H54 (cell line): ENCODE results near the gene RAD51AP2.
"Not testable (repeated sequence)": the region's sequence is repeated elsewhere in the genome, so short reads cannot be mapped to it uniquely, and the experiment has no call there.

ENCODE experiments used
- DNase-seq: peaks from one replicate; pipeline ENCODE4 v3.0.0; 2011; ENCODE audit warnings: low spot score, mixed read lengths; ENCODE audit not compliant: insufficient read length
- FAIRE-seq: peaks from 3 replicates; lab custom pipeline; 2011; peaks lifted over from hg19 to GRCh38; lab: Jason Lieb, UNC
- POLR2A ChIP-seq: IDR thresholded peaks from 2 replicates; pipeline ENCODE4 v1.6.1; 2011; ENCODE audit warnings: low read depth, mild to moderate bottlenecking, low read length

RAD51AP2 gene

GRCh38 chr2:17517481-17518211 lies 594 bp downstream of the RAD51AP2 start:
- no peak for FAIRE-seq
- no peak for TF ChIP-seq POLR2A
- DNase-seq, result no peak

DNA sequence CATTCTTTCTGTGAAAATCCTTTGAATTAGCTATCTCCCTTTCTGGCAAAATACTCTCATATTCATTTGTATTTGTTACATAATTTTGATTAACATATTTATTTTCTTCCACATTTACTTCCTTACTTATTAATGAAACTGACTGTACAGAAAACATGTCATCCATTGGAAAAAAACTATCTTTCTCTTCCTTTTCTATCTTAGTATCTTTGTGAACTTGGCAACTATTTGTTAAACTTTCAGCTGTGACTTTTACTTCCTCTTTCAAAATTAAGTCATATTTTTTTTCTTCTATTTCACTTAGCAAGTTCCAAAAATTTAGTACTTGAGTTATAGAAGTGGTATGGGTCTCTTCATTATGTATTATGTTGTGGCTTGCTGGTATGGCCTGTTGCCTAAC lies 2.6 kb downstream of the RAD51AP2 start:
- FAIRE-seq (no peak), DNase-seq (no peak)

DNA sequence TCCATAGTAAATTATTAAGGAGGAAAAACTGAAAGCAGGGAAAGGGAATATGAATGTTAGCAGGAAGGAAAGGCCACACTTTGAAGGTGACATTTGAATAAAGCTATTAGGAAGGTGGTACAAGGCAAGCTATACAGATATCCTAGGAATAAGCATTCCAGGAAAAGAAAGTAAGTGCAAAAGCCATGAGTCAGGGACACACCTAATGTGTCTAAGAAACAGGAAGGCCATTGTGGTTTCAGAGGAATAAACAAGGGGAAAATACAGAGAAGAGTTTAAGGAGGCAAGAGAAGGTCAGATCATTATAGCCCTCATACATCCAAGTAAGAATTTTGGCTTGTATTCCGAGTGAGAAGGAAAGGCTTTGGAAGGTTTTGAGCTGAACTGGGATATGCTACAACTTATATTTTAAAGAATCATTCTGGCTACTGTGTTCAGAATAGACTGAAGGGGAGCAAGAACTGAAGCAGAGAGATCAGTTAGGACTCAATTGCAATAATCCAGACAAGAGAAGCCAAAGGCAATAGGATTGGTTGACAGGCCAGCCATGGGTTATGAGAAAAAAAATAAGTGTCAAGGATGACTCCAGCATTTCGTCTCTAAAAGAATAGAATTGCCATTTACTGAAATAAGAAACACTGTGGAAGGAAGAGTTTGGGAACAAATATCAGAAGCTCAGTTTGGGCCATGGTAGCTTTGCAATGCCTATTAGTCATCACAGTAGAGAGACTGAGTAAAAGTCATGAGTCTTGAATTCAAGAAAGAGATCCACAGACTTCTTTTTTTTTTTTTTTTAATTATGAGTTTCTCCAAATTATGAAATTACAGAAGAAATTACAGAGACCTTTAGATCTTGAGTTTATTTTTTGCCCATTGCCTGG lies 11.3 kb downstream of the RAD51AP2 start:
- FAIRE-seq, result no peak
- TF ChIP-seq POLR2A, result no peak
- no peak for DNase-seq

More for the DNA sequence above, 2.6 kb downstream of the RAD51AP2 start:
- no peak for TF ChIP-seq POLR2A

DNA sequence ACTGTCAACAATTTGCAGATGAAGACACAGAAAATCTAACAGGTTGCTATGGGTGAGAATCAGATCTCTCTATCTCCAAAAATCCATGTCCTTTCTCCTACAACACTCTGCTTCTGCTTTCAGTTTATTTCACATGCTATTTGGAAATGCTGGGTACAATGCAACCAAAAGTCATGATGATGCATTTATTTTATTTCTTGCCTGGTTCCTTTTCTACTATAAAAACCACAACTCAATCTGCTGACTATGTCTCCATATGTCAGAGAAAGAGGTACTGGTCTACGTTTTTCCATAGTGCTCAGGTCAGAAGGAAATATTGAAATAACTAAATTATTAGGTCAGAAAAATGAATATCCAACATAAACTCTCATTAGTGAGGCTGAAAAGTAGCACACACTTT lies 20.5 kb downstream of the RAD51AP2 start:
- TF ChIP-seq POLR2A, result no peak
- FAIRE-seq (no peak), DNase-seq (no peak)

GRCh38 chr2:17495590-17495989 lies 22.6 kb downstream of the RAD51AP2 start:
- TF ChIP-seq POLR2A, result no peak
- DNase-seq (no peak), FAIRE-seq (no peak)

DNA sequence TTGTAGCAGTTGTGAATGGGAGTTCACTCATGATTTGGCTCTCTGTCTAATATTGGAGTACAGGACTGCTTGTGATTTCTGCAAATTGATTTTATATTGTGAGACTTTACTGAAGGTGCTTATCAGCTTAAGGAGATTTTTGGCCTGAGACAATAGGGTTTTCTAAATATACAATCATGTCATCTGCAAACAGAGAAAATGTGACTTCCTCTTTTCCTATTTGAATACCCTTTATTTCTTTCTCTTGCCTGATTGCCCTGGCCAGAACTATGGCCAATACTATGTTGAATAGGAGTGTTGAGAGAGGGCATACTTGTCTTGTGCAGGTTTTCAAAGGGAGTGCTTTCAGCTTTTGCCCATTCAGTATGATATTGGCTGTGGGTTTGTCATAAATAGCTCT lies 28.1 kb downstream of the RAD51AP2 start:
- not testable (repeated sequence) for DNase-seq, FAIRE-seq

GRCh38 chr2:17488610-17489009 lies 29.6 kb downstream of the RAD51AP2 start:
- not testable (repeated sequence) for DNase-seq, FAIRE-seq

DNA sequence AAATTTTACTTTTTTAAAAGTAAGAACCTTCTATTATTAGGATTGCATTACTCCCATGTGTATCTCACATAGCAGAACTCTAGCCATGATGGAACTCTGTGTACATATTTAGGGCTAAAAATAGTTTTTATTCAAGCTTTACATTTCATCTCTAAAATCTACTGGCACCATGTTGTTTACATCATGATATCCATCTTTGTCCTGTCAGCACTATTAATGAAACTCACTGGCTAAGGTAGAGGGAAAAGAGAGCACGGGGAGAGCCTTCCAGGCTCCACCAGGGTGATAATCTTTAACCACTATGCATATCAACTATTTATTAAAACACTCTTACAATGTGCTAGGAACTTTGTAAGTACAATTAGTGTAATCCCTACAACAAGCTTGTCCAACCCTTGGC lies 34.7 kb downstream of the RAD51AP2 start:
- DNase-seq (no peak), FAIRE-seq (no peak)
- TF ChIP-seq POLR2A, result no peak

GRCh38 chr2:17482651-17483050 lies 35.6 kb downstream of the RAD51AP2 start:
- DNase-seq (no peak), FAIRE-seq (no peak)
- TF ChIP-seq POLR2A, result no peak

- DNase-seq (no peak), FAIRE-seq (no peak)
- TF ChIP-seq POLR2A, result no peak
These were observed 38.4 kb downstream of the RAD51AP2 start for GRCh38 chr2:17479875-17480274.

- FAIRE-seq, result no peak
These were observed 41.4 kb downstream of the RAD51AP2 start for GRCh38 chr2:17476830-17477229.

DNA sequence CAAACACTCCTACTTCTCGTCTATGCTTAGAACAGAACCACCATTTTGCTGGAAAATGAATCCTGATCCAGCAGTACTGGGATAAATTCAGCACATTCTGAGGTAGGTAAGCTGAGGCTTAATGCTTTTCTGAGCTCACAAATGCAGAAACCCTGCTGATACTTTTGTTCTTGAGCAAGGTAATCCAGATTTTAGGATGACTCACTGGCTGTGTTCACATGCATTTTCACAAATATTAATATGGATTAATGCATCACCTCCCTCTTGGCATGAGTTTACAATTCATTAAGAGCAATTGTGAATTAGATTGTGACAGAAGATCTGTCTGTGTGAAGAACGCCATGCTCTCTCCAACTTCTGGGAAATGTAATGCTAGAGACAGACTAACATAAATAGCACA lies 42.2 kb downstream of the RAD51AP2 start:
- TF ChIP-seq POLR2A, result no peak
- FAIRE-seq, result no peak
- DNase-seq, result no peak

More at GRCh38 chr2:17476830-17477229, 41.4 kb downstream of the RAD51AP2 start:
- TF ChIP-seq POLR2A, result no peak
- DNase-seq, result no peak

DNA sequence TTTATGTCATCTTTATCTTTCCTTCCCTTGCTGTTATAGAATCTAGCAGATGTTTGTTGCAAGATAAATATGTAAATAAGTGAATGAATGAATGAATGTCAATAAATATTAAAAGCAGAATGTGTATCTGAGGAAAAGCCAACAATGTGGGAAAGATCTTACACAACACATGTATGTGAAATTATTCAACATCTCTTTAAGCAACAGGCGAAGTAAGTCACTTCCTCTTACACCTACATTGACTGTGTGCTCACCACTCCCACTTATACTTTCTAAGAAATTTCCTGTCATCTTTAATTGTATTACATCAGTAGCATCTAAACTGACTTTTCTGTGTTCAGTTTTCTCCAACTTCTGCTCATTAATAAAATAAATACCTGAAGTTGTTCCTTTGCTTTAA lies 43.0 kb downstream of the RAD51AP2 start:
- TF ChIP-seq POLR2A, result no peak
- DNase-seq (no peak), FAIRE-seq (no peak)

- FAIRE-seq (no peak), DNase-seq (no peak)
- TF ChIP-seq POLR2A, result no peak
These were observed 46.3 kb downstream of the RAD51AP2 start for GRCh38 chr2:17471979-17472378.
